HEK293 (cell line): ENCODE measurements around the gene WDR82.

ENCODE experiments used
- CTCF ChIA-PET: fragments of 350-600 bp; formaldehyde crosslinking; extraction: SDS; loops from one replicate; lab custom pipeline; 2021; ENCODE audit warnings: antibody characterized with exemption; lab: Yijun Ruan, JAX
- POLR2A ChIA-PET: fragments of 300-600 bp; formaldehyde crosslinking; extraction: SDS; loops from one replicate; lab custom pipeline; 2020; ENCODE audit warnings: antibody characterized with exemption, inconsistent platforms; lab: Yijun Ruan, JAX
- H3K27ac ChIP-seq: fragments of 200-500 bp; sonication (Bioruptor generic); 2 replicates; pipeline ENCODE4 v1.5.1; 2014; ENCODE audit warnings: low read depth, low read length, control low read depth, inconsistent platforms; ENCODE audit errors: extremely low read depth
- H3K36me3 ChIP-seq, 2 experiments: fragments of 200-500 bp in 1 of 2; sonication (Bioruptor generic) in 1 of 2; 1 replicate in 1 of 2; 2 replicates in 1 of 2; pipeline ENCODE4 v1.5.1; 2014 to 2017; ENCODE audit warnings: inconsistent platforms in 2 of 2, low read length in 2 of 2; ENCODE audit not compliant: control insufficient read depth in 2 of 2, insufficient read depth in 1 of 2
- H3K4me1 ChIP-seq: fragments of 200-500 bp; sonication (Bioruptor generic); 2 replicates; pipeline ENCODE4 v1.5.1; 2014; ENCODE audit warnings: mild to moderate bottlenecking, low read length, inconsistent platforms; ENCODE audit not compliant: control insufficient read depth, insufficient read depth
- H3K4me3 ChIP-seq: 2 replicates; pipeline ENCODE4 v1.5.1; 2011; ENCODE audit warnings: low read depth, mild to moderate bottlenecking, control low read depth, low read length, moderate library complexity
- H3K9me3 ChIP-seq: fragments of 200-500 bp; sonication (Bioruptor generic); 2 replicates; pipeline ENCODE4 v1.5.1; 2014; ENCODE audit warnings: low read depth, low read length, inconsistent platforms; ENCODE audit not compliant: control insufficient read depth, insufficient read depth
- EGR2 ChIP-seq: fragments of 450-650 bp; formaldehyde crosslinking; IDR thresholded peaks from 2 replicates; pipeline ENCODE4 v1.5.1; 2016; ENCODE audit warnings: low read depth, missing biosample characterization, missing genetic modification characterization
- KLF9 ChIP-seq: fragments of 450-650 bp; formaldehyde crosslinking; IDR thresholded peaks from 2 replicates; pipeline ENCODE4 v1.5.1; 2016; ENCODE audit warnings: missing biosample characterization, missing genetic modification characterization, low read depth
- OSR2 ChIP-seq: fragments of 450-650 bp; formaldehyde crosslinking; IDR thresholded peaks from 2 replicates; pipeline ENCODE4 v1.5.1; 2016; ENCODE audit warnings: missing biosample characterization, missing genetic modification characterization
- PATZ1 ChIP-seq: fragments of 450-650 bp; formaldehyde crosslinking; IDR thresholded peaks from 2 replicates; pipeline ENCODE4 v1.5.1; 2016; ENCODE audit warnings: missing biosample characterization, missing genetic modification characterization
- PRDM10 ChIP-seq: fragments of 450-650 bp; formaldehyde crosslinking; IDR thresholded peaks from 2 replicates; pipeline ENCODE4 v1.5.1; 2016; ENCODE audit warnings: missing biosample characterization, missing genetic modification characterization
- PRDM4 ChIP-seq: fragments of 450-650 bp; formaldehyde crosslinking; IDR thresholded peaks from 2 replicates; pipeline ENCODE4 v1.5.1; 2017; ENCODE audit warnings: missing biosample characterization, missing genetic modification characterization
- ZBTB17 ChIP-seq: fragments of 450-650 bp; formaldehyde crosslinking; IDR thresholded peaks from 2 replicates; pipeline ENCODE4 v1.5.1; 2016; ENCODE audit warnings: missing biosample characterization, missing genetic modification characterization
- ZBTB21 ChIP-seq: fragments of 450-650 bp; formaldehyde crosslinking; IDR thresholded peaks from 2 replicates; pipeline ENCODE4 v1.5.1; 2017; ENCODE audit warnings: missing biosample characterization, missing genetic modification characterization
- ZBTB49 ChIP-seq: fragments of 450-650 bp; formaldehyde crosslinking; IDR thresholded peaks from 2 replicates; pipeline ENCODE4 v1.5.1; 2016; ENCODE audit warnings: missing biosample characterization, missing genetic modification characterization, low read depth
- ZNF140 ChIP-seq: fragments of 450-650 bp; formaldehyde crosslinking; IDR thresholded peaks from 2 replicates; pipeline ENCODE4 v1.5.1; 2016; ENCODE audit warnings: missing biosample characterization, missing genetic modification characterization
- ZNF426 ChIP-seq: fragments of 450-650 bp; formaldehyde crosslinking; IDR thresholded peaks from 2 replicates; pipeline ENCODE4 v1.5.1; 2017; ENCODE audit warnings: missing biosample characterization, missing genetic modification characterization, mild to moderate bottlenecking, inconsistent platforms, moderate library complexity
- ZNF473 ChIP-seq: fragments of 450-650 bp; formaldehyde crosslinking; IDR thresholded peaks from 2 replicates; pipeline ENCODE4 v1.5.1; 2017; ENCODE audit warnings: missing biosample characterization, missing genetic modification characterization
- ZNF514 ChIP-seq: fragments of 450-650 bp; formaldehyde crosslinking; IDR thresholded peaks from 2 replicates; pipeline ENCODE4 v1.5.1; 2016; ENCODE audit warnings: missing biosample characterization, missing genetic modification characterization
- ZNF555 ChIP-seq: fragments of 450-650 bp; formaldehyde crosslinking; conservative IDR thresholded peaks from 2 replicates; pipeline ENCODE4 v1.5.1; 2017; ENCODE audit warnings: missing biosample characterization, mild to moderate bottlenecking, missing genetic modification characterization, inconsistent platforms
- ZNF624 ChIP-seq: fragments of 450-650 bp; formaldehyde crosslinking; IDR thresholded peaks from 2 replicates; pipeline ENCODE4 v1.5.1; 2017; ENCODE audit warnings: missing biosample characterization, missing genetic modification characterization
- ZNF626 ChIP-seq: fragments of 450-650 bp; sonication (Bioruptor Pico); formaldehyde crosslinking; IDR thresholded peaks from 2 replicates; pipeline ENCODE4 v1.5.1; 2018; ENCODE audit warnings: missing biosample characterization, missing genetic modification characterization, inconsistent platforms
- ZNF658 ChIP-seq: fragments of 450-650 bp; formaldehyde crosslinking; IDR thresholded peaks from 2 replicates; pipeline ENCODE4; 2016; ENCODE audit warnings: missing biosample characterization, missing genetic modification characterization
- ZNF670 ChIP-seq: fragments of 450-650 bp; formaldehyde crosslinking; IDR thresholded peaks from 2 replicates; pipeline ENCODE4 v1.5.1; 2016; ENCODE audit warnings: missing biosample characterization, missing genetic modification characterization, low read depth
- ZNF707 ChIP-seq: fragments of 450-650 bp; formaldehyde crosslinking; IDR thresholded peaks from 2 replicates; pipeline ENCODE4 v1.5.1; 2016; ENCODE audit warnings: missing biosample characterization, missing genetic modification characterization
- ZSCAN18 ChIP-seq: fragments of 450-650 bp; formaldehyde crosslinking; IDR thresholded peaks from 2 replicates; pipeline ENCODE4 v1.5.1; 2016; ENCODE audit warnings: missing biosample characterization, missing genetic modification characterization
- ZSCAN4 ChIP-seq: fragments of 450-650 bp; formaldehyde crosslinking; IDR thresholded peaks from 2 replicates; pipeline ENCODE4 v1.5.1; 2017; ENCODE audit warnings: missing biosample characterization, missing genetic modification characterization
- ZSCAN5A ChIP-seq: fragments of 450-650 bp; formaldehyde crosslinking; IDR thresholded peaks from 2 replicates; pipeline ENCODE4 v1.5.1; 2016; ENCODE audit warnings: missing biosample characterization, missing genetic modification characterization

Gene WDR82

GRCh38 chr3:52231502-52232278 is 46.8 kb downstream of the WDR82 start:
- no peak overlapping the region for H3K27ac ChIP-seq
- no peaks in the 10 kb centered on the region for H3K9me3 ChIP-seq
- no peaks in the 10 kb centered on the region for H3K4me1 ChIP-seq
- ChIA-PET CTCF (interaction anchor here (0.7 to 3.4 kb wide), 27 partner anchors 9 to 307 kb away, joined by 3 to 44 read pairs (median 3); partner anchors contain the start of genes GLYCTK and WDR82), POLR2A (interaction anchor here (1.0 kb wide), 1 partner anchor 10 kb away, joined by 3 read pairs; no protein-coding TSS in a partner anchor)
- no peak overlapping the region for H3K4me3 ChIP-seq
- peaks cover 0 to 44% of the 10 kb centered on the region in 2 experiments; a peak in 1 of 3 replicates for H3K36me3 ChIP-seq
- TF ChIP-seq ZNF658 (tag by site-specific recombination) (no peak), ZNF140 (tag by site-specific recombination) (no peak), ZSCAN18 (tag by site-specific recombination) (no peak), ZNF514 (tag by site-specific recombination) (no peak), EGR2 (no peak), ZNF624 (no peak), ZNF670 (no peak), ZSCAN5A (no peak), ZNF473 (tag by site-specific recombination) (no peak), ZBTB49 (tag by site-specific recombination) (no peak), ZBTB17 (peak; percentile 50; the same call in 1 of the 2 replicates), OSR2 (tag by site-specific recombination) (no peak), KLF9 (tag by site-specific recombination) (no peak), ZNF707 (tag by site-specific recombination) (no peak), PATZ1 (tag by site-specific recombination) (0 out of 2 replicates have a peak, but pooled peaks have one; percentile 30), ZNF426 (no peak), PRDM4 (tag by site-specific recombination) (no peak), ZNF555 (tag by site-specific recombination) (no peak), PRDM10 (tag by site-specific recombination) (no peak), ZNF626 (tag by site-specific recombination) (no peak), ZSCAN4 (no peak), ZBTB21 (no peak)
